GM23338 (cell line): Measurements from ENCODE around the gene ZBTB7B. TPM values are rescaled to one million over a fixed set of nuclear protein-coding genes. Genes with fewer than 3 reads are reported as not detected.

Experiments
- ATAC-seq: fragments of 200-7000 bp; cut with Tn5 transposase; 3 replicates; pipeline ENCODE4 v1.9.1; 2020
- DNase-seq: peaks from one replicate; pipeline ENCODE4 v3.0.0-alpha.2; 2015; ENCODE audit warnings: low spot score
- H2AFZ ChIP-seq: fragments of 200-600 bp; sonication (generic); 2 replicates; pipeline ENCODE4 v1.8.0; 2016; ENCODE audit warnings: antibody characterized with exemption, mild to moderate bottlenecking, moderate library complexity
- H3F3A ChIP-seq: fragments of 200-600 bp; sonication (generic); replicated peaks from 2 replicates; pipeline ENCODE4 v1.8.0; 2017; ENCODE audit warnings: antibody characterized with exemption, mixed run types, low read depth
- H3K27ac ChIP-seq: fragments of 200-600 bp; sonication (generic); 2 replicates; pipeline ENCODE4 v1.6.1; 2016; ENCODE audit warnings: low read depth
- H3K27me3 ChIP-seq: fragments of 200-600 bp; sonication (generic); 2 replicates; pipeline ENCODE4 v1.8.0; 2016; ENCODE audit warnings: mild to moderate bottlenecking, mixed run types, moderate library complexity; ENCODE audit not compliant: insufficient read depth
- H3K36me3 ChIP-seq: fragments of 200-600 bp; sonication (generic); 2 replicates; pipeline ENCODE4 v1.8.0; 2016; ENCODE audit warnings: mild to moderate bottlenecking; ENCODE audit not compliant: insufficient read depth
- H3K4me1 ChIP-seq: fragments of 200-600 bp; sonication (generic); 2 replicates; pipeline ENCODE4 v1.8.0; 2016; ENCODE audit warnings: mild to moderate bottlenecking, moderate library complexity; ENCODE audit not compliant: insufficient read depth
- H3K4me2 ChIP-seq: fragments of 200-600 bp; sonication (generic); 2 replicates; pipeline ENCODE4 v1.7.1; 2017; ENCODE audit warnings: mixed run types
- H3K4me3 ChIP-seq: fragments of 200-600 bp; sonication (generic); 2 replicates; pipeline ENCODE4 v1.6.1; 2016; ENCODE audit warnings: mixed run types
- H3K79me2 ChIP-seq: fragments of 200-600 bp; sonication (generic); replicated peaks from 2 replicates; pipeline ENCODE4 v1.8.0; 2017; ENCODE audit warnings: mild to moderate bottlenecking; ENCODE audit not compliant: insufficient read depth
- H3K9me2 ChIP-seq: fragments of 200-600 bp; sonication (generic); 2 replicates; pipeline ENCODE4 v1.8.0; 2017; ENCODE audit not compliant: insufficient read depth
- H4K20me1 ChIP-seq: fragments of 200-600 bp; sonication (generic); replicated peaks from 2 replicates; pipeline ENCODE4 v1.8.0; 2017; ENCODE audit warnings: mild to moderate bottlenecking; ENCODE audit not compliant: insufficient read depth
- H3K27ac Mint-ChIP-seq: 2 replicates; pipeline ENCODE4 v1.8.0; 2020; ENCODE audit warnings: inconsistent platforms, mild to moderate bottlenecking, moderate library complexity, mixed read lengths
- H3K27me3 Mint-ChIP-seq: 3 replicates; pipeline ENCODE4 v1.8.0; 2022; ENCODE audit warnings: low read depth, mild to moderate bottlenecking, moderate library complexity, mixed read lengths, inconsistent platforms; ENCODE audit not compliant: insufficient read depth, poor library complexity
- H3K36me3 Mint-ChIP-seq: 3 replicates; pipeline ENCODE4 v1.8.0; 2021; ENCODE audit warnings: low read depth, mild to moderate bottlenecking, inconsistent platforms, moderate library complexity, mixed read lengths
- H3K4me1 Mint-ChIP-seq: 3 replicates; pipeline ENCODE4 v1.8.0; 2020; ENCODE audit warnings: mild to moderate bottlenecking, inconsistent platforms, mixed read lengths
- H3K4me3 Mint-ChIP-seq: 3 replicates; pipeline ENCODE4 v1.8.0; 2021; ENCODE audit warnings: moderate library complexity, mild to moderate bottlenecking, inconsistent platforms, mixed read lengths
- H3K9me3 Mint-ChIP-seq: 3 replicates; pipeline ENCODE4 v1.8.0; 2020; ENCODE audit warnings: moderate library complexity, mild to moderate bottlenecking, inconsistent platforms, mixed read lengths
- EZH2 ChIP-seq: fragments of 200-600 bp; sonication (generic); IDR thresholded peaks from one replicate; pipeline ENCODE4 v1.8.0; 2017; ENCODE audit warnings: antibody characterized with exemption, mild to moderate bottlenecking, low read depth; ENCODE audit not compliant: unreplicated experiment
- EZH2phosphoT487 ChIP-seq: fragments of 200-600 bp; sonication (generic); IDR thresholded peaks from one replicate; pipeline ENCODE4 v1.8.1; 2018; ENCODE audit warnings: antibody characterized with exemption; ENCODE audit not compliant: unreplicated experiment
- JUNB ChIP-seq: IDR thresholded peaks from one replicate; pipeline ENCODE4 v1.6.1; 2016; ENCODE audit warnings: antibody characterized with exemption; ENCODE audit not compliant: unreplicated experiment
- NANOG ChIP-seq: IDR thresholded peaks from 2 replicates; pipeline ENCODE4 v1.6.1; 2016; ENCODE audit warnings: antibody characterized with exemption, borderline replicate concordance
- POLR2AphosphoS5 ChIP-seq: IDR thresholded peaks from 2 replicates; pipeline ENCODE4 v1.6.1; 2016; ENCODE audit warnings: antibody characterized with exemption, low read depth
- ZNF331 ChIP-seq: fragments of 250-450 bp; sonication (Bioruptor Pico); IDR thresholded peaks from 2 replicates; pipeline ENCODE4 v1.5.0; 2020; ENCODE audit warnings: low read depth, mild to moderate bottlenecking, moderate library complexity
- polyA plus RNA-seq: library from polyadenylated mRNA; unstranded; fragments of >200 nt; fragmentation: Nextera tagmentation; extraction: Ambion mirVana; gene quantifications from 2 replicates; pipeline ENCODE4 v1.2.1, GENCODE V29; 2016
- total RNA-seq: library from RNA; depleted of rRNA; stranded (reverse); fragments of >200 nt; shearing (Covaris generic); gene quantifications from 2 replicates; pipeline ENCODE4 v1.2.3, GENCODE V29; 2014
- TF ChIP-seq, protein P1 (sequence below), 2 experiments: fragments of 200-600 bp in 1 of 2; sonication (generic) in 1 of 2; conservative IDR thresholded peaks; 2 replicates each; pipeline versions ENCODE4 v1.5.1 to v1.6.1; 2016 to 2017; ENCODE audit warnings: antibody characterized with exemption in 2 of 2, low read depth in 2 of 2, mild to moderate bottlenecking in 2 of 2, moderate library complexity in 1 of 2
- TF ChIP-seq, protein P2 (sequence below): fragments of 250-450 bp; sonication (Bioruptor Pico); IDR thresholded peaks from 2 replicates; pipeline ENCODE4 v1.5.0; 2020; ENCODE audit warnings: mild to moderate bottlenecking, moderate library complexity

The ZBTB7B gene
- total and polyA plus RNA-seq, 2 experiments from 2014 or later, result 3.6 to 32.6 TPM

DNA sequence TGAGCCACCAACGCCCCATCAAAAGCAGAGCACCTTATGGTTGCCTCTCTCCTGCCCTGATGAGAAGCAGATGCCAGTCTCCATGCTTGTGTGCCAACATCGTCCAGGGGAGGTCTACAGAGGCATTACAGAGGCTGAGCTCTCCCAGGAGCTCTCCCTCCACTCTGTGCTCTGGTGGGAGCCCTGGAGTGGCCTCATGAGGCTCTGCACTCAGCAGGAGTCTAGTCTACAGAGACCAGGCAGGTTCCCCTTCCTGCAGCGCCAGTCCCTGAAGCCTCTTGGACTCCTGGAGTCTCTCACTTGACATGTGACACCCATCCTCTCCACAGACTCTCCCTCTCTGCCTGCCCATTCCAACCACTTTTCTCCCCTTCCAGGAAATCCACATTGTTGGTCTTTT, 34.4 kb downstream of the ZBTB7B start:
- H4K20me1 ChIP-seq, result no peaks in the 10 kb centered on the region
- H3K9me3 Mint-ChIP-seq, result no peaks in the 10 kb centered on the region
- no peaks in the 10 kb centered on the region for H3K9me2 ChIP-seq
- H3K27ac Mint-ChIP-seq, result no peak overlapping the region; the same call in 1 of the 2 replicates
- DNase-seq (no peak), ATAC-seq (no peak)
- H3K27me3 ChIP-seq, result no peaks in the 10 kb centered on the region
- H3K27me3 Mint-ChIP-seq, result peaks cover 13% of the 10 kb centered on the region
- no peaks in the 10 kb centered on the region for H3K36me3 Mint-ChIP-seq
- H3K79me2 ChIP-seq, result no peaks in the 10 kb centered on the region
- H3K27ac ChIP-seq, result no peak overlapping the region
- no peak overlapping the region for H3K4me2 ChIP-seq
- no peaks in the 10 kb centered on the region for H3K36me3 ChIP-seq
- no peak overlapping the region for H3K4me3 ChIP-seq
- no peak overlapping the region for H2AFZ ChIP-seq
- no peaks in the 10 kb centered on the region for H3K4me1 ChIP-seq
- H3F3A ChIP-seq, result no peaks in the 10 kb centered on the region
- no peak for TF ChIP-seq POLR2AphosphoS5
- no peak for TF ChIP-seq JUNB
- H3K4me1 Mint-ChIP-seq, result no peaks in the 10 kb centered on the region; the same call in 2 of the 3 replicates
- H3K4me3 Mint-ChIP-seq, result no peak overlapping the region

DNA sequence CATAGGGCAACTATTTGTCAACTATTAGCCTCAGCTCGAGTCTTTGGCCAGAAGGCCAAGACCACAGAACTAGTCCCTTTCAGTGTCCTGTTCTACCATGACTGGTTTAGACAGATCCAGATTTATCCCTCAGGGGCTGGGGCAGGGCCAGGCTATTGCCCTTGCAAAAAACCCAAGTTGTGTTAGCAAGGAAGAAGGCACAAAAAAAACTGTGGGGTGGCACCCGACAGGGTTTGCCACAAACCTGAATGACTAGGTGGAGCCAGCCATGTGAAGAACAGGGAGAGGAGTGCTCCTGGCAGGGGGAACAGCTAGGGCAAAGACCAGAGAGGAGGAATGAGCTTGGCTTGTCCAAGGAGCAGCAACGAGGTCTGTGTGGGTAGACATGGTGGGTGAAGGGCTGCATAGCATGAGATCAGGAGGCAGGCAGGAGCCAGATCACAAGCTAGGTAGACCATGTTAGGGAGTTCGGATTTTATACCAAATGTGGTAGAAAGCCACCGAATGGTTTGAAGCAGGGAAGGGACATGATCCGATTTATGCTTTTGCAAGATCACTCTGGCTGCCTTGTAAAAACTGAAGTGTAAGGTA, 35.3 kb downstream of the ZBTB7B start:
- Histone ChIP-seq H3K4me3 (no peak overlapping the region), H3K27me3 (no peaks in the 10 kb centered on the region), H3K27ac (no peak overlapping the region), H3K4me2 (no peak overlapping the region), H3K9me2 (no peaks in the 10 kb centered on the region), H3F3A (no peaks in the 10 kb centered on the region), H3K79me2 (no peaks in the 10 kb centered on the region), H4K20me1 (no peaks in the 10 kb centered on the region), H3K36me3 (no peaks in the 10 kb centered on the region), H2AFZ (no peak overlapping the region), H3K4me1 (no peaks in the 10 kb centered on the region)
- no peak overlapping the region for H3K27ac Mint-ChIP-seq
- no peak for TF ChIP-seq POLR2AphosphoS5
- ATAC-seq (no peak), DNase-seq (no peak)
- no peaks in the 10 kb centered on the region; the same call in 2 of the 3 replicates for H3K4me1 Mint-ChIP-seq
- H3K4me3 Mint-ChIP-seq, result no peak overlapping the region
- H3K27me3 Mint-ChIP-seq, result peaks cover 13% of the 10 kb centered on the region
- H3K9me3 Mint-ChIP-seq, result no peaks in the 10 kb centered on the region
- H3K36me3 Mint-ChIP-seq, result no peaks in the 10 kb centered on the region

DNA sequence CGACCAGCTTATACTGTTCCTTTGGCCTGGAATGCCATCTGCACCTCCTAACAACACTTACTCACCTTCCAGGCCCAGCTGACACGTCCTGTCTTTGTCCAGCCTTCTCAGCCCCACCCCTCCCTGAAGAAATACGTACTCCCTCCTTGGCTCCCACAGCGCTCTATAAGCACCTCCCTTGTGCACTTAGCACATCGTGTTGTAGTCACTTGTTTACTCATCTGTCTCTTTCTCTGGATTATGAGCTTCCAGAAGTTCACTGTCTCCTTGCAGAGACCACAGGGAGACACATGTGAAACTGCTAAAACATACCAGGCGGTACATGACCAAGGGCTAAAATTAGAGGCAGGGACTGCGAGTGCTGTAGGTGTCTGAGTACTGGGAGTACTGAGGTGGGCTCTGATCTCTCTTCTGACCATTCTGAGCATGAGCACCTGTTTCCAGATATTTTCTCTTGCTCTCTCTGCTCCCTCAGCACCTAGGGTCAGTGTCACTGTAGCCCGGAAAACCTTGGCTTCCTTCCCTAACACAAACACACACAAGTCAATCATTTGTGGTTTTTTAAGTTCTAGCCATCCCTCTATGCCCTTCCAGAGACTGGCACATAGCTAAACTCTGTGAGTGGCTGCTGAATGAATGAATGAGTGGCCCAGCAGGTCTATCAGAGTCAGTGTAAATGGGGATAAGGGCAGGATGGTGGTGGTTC, 36.2 kb downstream of the ZBTB7B start:
- Histone ChIP-seq H3K27ac (no peak overlapping the region), H3K4me2 (no peak overlapping the region), H3K4me1 (no peaks in the 10 kb centered on the region), H2AFZ (no peak overlapping the region), H3K79me2 (no peaks in the 10 kb centered on the region), H4K20me1 (no peaks in the 10 kb centered on the region), H3K4me3 (no peak overlapping the region), H3K27me3 (no peaks in the 10 kb centered on the region), H3K36me3 (no peaks in the 10 kb centered on the region), H3K9me2 (no peaks in the 10 kb centered on the region), H3F3A (0 out of 2 replicates have a peak, but pooled peaks cover under 1% of the 10 kb centered on the region)
- peaks cover 12% of the 10 kb centered on the region for H3K27me3 Mint-ChIP-seq
- no peak overlapping the region for H3K27ac Mint-ChIP-seq
- no peak overlapping the region for H3K4me3 Mint-ChIP-seq
- no peaks in the 10 kb centered on the region for H3K9me3 Mint-ChIP-seq
- ATAC-seq, result no peak
- DNase-seq, result no peak
- no peaks in the 10 kb centered on the region for H3K36me3 Mint-ChIP-seq
- H3K4me1 Mint-ChIP-seq, result peaks cover 1% of the 10 kb centered on the region
- no peak for TF ChIP-seq EZH2phosphoT487
- no peak for TF ChIP-seq ZNF331 (CRISPR knock-in tag)
- TF ChIP-seq NANOG, result no peak
- TF ChIP-seq, protein P1, sequence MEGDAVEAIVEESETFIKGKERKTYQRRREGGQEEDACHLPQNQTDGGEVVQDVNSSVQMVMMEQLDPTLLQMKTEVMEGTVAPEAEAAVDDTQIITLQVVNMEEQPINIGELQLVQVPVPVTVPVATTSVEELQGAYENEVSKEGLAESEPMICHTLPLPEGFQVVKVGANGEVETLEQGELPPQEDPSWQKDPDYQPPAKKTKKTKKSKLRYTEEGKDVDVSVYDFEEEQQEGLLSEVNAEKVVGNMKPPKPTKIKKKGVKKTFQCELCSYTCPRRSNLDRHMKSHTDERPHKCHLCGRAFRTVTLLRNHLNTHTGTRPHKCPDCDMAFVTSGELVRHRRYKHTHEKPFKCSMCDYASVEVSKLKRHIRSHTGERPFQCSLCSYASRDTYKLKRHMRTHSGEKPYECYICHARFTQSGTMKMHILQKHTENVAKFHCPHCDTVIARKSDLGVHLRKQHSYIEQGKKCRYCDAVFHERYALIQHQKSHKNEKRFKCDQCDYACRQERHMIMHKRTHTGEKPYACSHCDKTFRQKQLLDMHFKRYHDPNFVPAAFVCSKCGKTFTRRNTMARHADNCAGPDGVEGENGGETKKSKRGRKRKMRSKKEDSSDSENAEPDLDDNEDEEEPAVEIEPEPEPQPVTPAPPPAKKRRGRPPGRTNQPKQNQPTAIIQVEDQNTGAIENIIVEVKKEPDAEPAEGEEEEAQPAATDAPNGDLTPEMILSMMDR (conservative IDR thresholded peaks at IDR 0.05; ENCODE audit: low read depth in 2 of 2), result no peak
- TF ChIP-seq, protein P2, sequence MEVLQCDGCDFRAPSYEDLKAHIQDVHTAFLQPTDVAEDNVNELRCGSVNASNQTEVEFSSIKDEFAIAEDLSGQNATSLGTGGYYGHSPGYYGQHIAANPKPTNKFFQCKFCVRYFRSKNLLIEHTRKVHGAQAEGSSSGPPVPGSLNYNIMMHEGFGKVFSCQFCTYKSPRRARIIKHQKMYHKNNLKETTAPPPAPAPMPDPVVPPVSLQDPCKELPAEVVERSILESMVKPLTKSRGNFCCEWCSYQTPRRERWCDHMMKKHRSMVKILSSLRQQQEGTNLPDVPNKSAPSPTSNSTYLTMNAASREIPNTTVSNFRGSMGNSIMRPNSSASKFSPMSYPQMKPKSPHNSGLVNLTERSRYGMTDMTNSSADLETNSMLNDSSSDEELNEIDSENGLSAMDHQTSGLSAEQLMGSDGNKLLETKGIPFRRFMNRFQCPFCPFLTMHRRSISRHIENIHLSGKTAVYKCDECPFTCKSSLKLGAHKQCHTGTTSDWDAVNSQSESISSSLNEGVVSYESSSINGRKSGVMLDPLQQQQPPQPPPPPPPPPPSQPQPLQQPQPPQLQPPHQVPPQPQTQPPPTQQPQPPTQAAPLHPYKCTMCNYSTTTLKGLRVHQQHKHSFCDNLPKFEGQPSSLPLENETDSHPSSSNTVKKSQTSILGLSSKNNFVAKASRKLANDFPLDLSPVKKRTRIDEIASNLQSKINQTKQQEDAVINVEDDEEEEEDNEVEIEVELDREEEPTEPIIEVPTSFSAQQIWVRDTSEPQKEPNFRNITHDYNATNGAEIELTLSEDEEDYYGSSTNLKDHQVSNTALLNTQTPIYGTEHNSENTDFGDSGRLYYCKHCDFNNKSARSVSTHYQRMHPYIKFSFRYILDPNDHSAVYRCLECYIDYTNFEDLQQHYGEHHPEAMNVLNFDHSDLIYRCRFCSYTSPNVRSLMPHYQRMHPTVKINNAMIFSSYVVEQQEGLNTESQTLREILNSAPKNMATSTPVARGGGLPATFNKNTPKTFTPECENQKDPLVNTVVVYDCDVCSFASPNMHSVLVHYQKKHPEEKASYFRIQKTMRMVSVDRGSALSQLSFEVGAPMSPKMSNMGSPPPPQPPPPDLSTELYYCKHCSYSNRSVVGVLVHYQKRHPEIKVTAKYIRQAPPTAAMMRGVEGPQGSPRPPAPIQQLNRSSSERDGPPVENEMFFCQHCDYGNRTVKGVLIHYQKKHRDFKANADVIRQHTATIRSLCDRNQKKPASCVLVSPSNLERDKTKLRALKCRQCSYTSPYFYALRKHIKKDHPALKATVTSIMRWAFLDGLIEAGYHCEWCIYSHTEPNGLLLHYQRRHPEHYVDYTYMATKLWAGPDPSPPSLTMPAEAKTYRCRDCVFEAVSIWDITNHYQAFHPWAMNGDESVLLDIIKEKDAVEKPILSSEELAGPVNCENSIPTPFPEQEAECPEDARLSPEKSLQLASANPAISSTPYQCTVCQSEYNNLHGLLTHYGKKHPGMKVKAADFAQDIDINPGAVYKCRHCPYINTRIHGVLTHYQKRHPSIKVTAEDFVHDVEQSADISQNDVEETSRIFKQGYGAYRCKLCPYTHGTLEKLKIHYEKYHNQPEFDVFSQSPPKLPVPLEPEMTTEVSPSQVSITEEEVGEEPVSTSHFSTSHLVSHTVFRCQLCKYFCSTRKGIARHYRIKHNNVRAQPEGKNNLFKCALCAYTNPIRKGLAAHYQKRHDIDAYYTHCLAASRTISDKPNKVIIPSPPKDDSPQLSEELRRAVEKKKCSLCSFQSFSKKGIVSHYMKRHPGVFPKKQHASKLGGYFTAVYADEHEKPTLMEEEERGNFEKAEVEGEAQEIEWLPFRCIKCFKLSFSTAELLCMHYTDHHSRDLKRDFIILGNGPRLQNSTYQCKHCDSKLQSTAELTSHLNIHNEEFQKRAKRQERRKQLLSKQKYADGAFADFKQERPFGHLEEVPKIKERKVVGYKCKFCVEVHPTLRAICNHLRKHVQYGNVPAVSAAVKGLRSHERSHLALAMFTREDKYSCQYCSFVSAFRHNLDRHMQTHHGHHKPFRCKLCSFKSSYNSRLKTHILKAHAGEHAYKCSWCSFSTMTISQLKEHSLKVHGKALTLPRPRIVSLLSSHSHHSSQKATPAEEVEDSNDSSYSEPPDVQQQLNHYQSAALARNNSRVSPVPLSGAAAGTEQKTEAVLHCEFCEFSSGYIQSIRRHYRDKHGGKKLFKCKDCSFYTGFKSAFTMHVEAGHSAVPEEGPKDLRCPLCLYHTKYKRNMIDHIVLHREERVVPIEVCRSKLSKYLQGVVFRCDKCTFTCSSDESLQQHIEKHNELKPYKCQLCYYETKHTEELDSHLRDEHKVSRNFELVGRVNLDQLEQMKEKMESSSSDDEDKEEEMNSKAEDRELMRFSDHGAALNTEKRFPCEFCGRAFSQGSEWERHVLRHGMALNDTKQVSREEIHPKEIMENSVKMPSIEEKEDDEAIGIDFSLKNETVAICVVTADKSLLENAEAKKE, result no peak
- no peak for TF ChIP-seq EZH2
